Activated CD4-positive, alpha-beta T cell treated with anti-CD3 and anti-CD28 coated beads for 4 hours (primary cell): Measurements from ENCODE around the gene CTBP1.
A peak's percentile ranks its signal among the peaks of the same experiment; 100 is the strongest.

ENCODE experiments used
- DNase-seq, 2 donors: peaks; one replicate each; pipeline ENCODE4 v3.0.0-alpha.2; 2020

CTBP1 gene

DNA sequence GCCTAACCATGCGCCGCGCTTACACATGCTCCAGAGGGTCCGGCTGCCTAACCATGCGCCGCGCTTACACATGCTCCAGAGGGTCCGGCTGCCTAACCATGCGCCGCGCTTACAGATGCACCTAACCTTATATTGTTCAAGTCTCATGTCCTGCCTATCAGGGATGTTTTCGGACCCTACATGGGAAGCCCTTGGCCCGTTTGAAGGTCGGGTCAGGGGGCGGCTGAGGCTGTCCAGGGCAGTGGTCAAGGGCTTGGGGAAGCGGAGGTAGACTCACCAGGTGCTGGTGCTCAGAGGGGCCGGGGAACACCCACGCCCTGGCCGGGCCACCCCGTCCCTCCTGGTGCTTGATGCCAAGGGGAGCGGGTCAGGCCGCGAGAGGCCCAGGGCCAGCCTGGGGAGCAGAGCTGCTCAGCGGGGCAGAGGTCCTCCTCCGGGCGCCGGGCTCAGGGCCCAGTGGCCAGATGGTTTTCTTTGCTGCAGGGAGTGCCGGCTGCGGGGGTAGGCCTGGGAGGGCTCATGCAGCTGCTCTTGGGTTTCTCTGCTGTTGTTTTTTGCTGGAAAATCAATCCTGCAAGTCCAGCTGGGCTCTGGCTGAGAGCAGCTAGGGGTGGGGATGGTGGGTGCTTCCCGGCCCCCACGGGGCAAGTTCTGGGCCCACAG is 41.2 kb downstream of the CTBP1 start:
- no peak for DNase-seq

GRCh38 chr4:1207157-1207470 is 41.8 kb downstream of the CTBP1 start:
- no peak for DNase-seq

DNA sequence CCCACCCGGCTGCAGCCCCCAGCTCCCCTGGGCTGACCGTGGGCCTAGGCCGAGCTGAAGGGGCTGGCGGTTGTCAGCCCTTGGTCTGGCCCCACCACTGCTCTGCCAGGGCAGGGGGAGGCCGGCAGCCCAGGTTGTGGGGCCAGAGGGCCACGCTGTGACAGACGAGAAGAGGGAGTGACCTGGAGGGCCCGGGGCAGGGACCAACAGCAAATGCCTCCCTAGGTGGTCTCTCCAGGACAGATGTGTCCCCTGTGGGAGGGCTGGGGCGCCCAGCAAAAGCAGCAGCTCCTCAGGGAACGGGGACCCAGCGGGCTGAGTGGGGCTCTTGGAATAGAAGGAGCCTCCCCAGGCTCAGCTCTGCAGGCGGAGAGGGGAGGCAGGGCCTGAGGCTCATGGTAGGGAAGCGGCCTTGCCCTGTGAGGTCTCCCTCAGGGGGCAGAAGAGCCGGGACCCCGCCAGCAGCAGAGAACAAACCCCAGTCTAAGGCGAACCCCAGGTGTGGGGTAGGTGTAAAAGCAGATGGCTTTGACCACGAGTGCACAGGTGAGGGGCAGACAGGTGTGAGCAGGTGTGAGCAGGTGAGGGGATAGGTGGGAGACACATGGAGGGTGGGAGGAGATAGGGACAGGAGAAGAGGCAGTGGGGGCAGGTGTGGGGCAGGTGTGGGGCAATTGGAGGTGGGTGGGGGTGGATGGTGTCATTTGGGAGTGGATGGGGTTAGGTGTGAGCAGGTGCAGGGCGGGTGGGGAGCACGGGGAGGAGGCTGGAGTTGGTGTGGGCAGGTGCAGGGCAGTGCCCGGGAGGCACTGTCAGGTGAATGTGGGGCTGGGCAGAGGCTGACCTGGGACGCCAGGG is 42.4 kb downstream of the CTBP1 start:
- DNase-seq = no peak

GRCh38 chr4:1205586-1206298 is 43.2 kb downstream of the CTBP1 start:
- DNase-seq = peak in 1 of 2 donors; percentile 1

DNA sequence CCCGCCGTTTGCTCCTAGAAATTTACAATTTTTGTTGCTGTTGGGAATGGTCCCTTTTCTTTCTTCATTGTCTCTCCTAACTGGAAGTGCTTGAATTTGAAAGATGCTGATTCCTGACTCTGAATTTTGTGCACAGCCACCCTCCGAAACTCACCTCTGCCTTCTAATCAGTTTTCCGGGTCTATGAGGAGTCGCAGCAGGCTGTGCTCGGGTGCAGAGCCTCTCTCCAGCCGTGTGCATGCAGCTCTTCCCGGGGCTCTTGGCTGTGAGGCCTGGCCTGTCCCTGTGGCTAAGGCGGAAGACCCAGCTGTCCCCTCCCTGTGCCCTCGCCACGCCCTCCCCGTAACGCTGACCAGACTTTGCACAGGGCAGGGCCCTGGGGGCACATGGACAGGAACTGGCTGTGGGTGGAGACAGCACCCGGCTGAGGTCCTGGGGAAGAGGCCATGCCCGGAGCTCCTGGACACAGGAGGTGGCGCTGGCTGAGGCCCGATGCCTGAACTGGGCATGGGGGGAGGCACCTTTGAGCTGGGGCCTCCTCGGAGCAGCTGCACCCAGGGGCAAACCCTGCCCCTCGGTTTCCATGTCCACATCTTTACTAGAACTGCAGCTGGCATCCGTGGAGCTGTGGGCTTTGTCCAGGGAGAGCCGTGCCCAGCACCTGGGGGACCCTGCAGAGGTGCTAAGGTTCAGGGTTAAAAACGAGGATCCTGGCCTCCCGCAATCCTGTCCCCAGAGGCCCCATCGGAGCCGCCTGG is 43.9 kb downstream of the CTBP1 start:
- peak in 1 of 2 donors; percentile 0 for DNase-seq

DNA sequence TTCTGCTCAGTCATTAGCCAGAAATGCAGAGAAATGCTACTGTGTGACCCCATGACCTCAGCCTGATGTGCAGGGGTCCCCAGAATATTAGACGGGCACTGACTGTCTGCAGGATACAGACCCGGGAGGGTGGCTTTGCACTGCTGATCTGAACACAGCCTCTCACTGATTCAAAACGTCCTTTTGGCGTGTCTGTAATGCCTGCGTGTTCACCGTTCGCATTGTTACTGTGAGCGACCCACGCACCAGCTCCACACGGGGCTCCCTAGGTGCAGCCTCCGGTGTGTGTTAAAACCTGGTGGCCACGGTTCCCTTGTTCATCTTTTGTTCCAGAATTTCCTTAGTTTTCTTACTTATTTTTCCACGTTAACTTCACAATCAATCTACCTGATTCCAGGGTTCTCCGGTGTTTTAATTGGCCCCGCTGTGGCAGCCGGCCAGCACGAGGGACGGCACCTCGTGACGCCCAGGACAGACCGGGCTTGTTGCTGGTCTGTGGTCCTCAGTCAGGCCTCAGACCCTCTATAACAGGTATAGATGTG is 44.6 kb downstream of the CTBP1 start:
- no peak for DNase-seq

GRCh38 chr4:1203026-1203616 is 45.8 kb downstream of the CTBP1 start:
- no peak for DNase-seq

GRCh38 chr4:1202526-1203011 is 46.4 kb downstream of the CTBP1 start:
- no peak for DNase-seq

DNA sequence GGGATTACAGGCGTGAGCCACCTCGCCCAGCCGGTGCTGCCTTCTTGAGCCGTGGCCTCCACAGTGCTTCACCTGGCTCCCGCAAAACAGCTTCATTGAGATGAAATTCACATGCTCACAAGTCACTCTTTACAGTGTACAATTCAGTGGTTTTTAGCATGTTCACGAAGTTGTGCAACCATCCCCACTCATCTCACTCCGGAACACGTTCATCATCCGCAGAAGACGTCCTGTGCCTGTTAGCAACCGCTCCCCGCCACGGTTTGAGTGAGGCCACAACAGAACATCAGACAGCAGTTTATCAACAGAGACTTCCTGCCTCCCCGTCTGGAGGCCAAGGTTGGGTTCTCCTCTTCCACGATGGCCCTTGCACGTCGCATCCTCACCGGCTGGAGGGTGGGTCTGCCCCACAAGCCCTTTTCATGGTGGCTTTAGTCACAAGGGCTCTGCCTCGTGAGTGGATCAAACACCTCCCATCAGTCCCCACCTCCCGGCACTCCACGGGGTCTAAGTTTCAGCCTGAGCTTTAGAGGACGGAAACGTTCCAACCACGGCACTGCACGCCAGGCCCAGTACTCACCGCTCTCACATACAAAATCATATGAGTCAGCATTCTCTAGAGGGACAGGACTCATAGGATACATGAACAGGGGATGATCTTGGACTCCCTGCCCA is 46.9 kb downstream of the CTBP1 start:
- peak; percentile 63 to 73 for DNase-seq

- no peak for DNase-seq
Observed at GRCh38 chr4:1200425-1201035, 48.4 kb downstream of the CTBP1 start.

DNA sequence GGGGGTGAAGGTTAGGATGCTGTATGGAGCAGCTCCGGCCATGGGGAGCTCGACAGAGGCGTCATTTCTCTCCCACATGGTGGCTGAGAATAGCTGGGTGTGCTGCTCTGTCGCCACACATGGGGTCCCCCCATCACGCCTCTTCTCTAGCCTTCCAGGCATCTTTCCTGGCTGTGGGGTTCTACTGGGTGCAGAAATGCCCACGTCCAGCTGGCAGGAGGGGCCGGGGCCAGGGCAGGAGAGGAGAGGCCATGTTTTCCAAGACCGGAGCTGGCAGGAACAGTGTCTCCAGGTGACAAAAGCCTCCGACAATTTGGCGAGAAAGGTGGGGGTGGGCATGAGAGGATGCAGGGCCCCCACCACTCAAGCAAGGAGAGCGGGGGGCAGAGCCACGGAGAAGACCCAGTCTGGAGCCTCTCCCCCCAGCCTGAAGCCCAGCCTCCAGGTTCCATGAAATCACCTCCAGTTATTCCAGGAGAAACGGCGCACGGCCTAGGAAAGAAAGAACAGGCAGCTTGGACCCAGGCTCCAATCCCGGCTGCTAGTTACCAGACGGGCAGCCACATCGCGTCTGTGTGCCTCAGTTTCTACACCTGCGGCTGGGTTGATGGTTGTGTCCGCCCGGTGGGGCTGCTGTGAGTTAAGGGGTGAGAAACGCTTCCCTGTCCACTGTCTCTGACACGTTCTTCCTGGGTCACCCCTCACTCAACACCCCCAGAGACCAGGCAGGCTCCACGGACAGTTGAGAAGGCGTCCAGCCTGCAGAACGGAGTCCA is 49.2 kb downstream of the CTBP1 start:
- no peak for DNase-seq

DNA sequence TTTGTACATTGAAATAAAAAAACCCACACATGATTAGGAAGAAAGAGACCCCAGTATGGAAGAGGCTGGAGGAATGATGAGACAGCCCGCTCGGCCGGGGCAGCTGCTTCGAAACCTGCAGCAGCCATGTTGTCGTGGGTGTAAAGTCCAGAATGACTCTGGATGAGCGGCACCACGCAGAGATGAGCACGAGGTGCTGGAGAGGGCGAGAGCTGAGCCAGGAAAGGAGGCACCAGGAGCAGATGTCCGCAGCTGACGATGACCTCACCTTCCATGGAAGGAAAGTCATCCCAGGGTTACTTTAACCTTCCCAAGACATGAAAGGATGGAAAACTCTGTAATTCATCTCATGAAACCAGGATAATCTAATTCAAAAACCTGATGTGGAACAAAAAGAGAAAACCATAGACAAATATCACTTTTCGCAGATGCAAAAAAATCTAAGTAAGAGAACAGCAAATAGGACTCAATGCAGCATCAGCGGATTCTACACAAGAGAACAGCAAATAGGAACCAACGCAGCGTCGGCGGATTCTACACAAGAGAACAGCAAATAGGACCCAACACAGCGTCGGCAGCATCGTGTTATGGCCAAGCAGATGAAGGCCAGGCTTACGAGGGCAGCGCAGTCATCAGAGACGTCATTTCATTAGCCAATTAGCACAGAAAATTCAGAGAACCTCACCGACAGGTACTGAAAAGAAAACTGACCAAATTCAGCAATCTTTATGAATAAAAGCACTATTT is 50.7 kb downstream of the CTBP1 start:
- DNase-seq = no peak

DNA sequence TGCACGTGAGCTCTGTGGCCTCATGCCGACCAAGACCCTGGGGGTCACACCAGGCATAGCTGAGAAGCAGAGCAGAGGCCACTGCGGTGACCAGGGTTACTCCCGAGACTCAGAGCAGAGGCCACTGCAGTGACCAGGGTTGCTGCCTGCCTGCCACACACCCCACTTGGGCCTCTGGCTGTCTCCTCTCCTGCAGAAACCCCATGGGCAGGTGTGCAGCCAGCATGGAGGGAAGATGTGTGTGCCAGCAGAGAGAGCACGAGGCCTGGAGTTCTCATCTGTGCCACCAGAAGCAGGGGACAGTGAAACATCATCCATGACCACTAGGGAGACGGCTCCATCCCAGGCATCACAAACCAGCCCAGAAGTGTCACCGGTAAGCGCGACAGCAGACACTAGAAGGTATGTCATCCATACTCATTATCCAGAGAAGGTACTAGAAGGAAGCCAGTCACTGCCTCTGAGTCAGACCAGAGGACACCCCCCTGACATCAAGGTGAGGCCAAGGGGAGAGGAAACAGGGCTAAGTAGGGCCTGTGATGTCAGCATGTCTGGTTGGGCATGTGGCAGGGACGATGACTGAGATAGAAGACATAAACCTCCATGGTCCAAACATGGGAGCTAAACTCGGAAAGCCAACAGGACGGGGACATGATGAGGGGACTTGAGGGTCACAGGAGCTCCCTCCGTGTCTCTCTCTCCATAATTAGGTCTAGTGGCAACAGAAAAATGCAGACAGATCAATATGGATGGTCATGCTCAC is 52.3 kb downstream of the CTBP1 start:
- DNase-seq = no peak

DNA sequence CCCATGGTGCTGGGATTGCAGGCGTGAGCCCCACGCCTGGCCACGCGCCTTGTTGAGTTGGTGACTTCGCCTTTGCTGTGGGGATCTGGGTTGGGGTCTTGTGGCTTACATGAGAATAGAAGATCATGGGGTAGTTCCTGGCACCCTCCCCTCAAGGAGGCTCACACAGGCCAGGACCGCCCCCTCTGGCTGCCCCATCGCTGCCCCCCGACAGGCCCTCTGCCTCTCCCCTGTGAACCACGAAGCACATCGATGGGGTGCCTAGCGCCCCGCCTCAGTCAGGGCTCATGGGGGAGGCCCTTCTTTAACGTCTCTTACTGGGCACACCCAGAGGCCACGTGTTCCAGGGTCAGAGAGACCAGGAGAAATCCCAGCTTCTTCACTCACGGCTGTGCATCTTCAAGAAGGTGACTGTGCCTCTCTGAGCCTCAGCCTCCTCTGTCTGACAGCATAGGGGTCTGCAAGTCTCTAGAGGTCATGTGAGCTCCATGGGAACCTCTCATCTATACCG is 53.0 kb downstream of the CTBP1 start:
- no peak for DNase-seq

DNA sequence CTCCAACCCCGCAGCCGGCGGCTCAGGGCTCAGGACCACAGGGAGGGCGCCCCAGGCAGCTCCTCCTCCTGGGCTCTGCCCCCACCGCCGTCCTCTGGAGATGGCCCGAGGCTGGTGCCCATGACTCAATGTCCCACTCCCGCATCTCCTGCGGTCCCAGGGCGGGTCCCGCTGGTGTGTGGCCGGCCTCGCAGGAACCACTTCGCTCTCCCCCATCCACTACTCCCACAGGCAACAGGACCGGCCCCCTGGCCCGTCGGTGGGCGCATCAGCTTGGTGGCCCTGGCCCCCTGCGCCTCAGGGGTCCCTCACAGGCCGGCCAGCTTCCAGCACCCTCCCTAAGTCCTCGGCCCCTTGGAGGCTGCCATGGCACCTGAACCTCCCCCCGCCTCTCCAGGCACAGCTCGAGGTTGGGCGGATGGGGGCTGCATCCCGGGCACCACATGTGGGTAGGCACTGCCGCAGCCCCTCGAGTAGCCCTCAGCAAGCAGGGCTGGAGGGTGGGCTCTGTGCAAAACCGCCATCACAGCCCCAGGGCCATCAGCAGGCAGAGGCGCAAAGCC is 53.7 kb downstream of the CTBP1 start:
- no peak for DNase-seq

GRCh38 chr4:1194010-1194900 is 54.7 kb downstream of the CTBP1 start:
- DNase-seq = no peak
